Nephron progenitor cell (in vitro differentiated cells): ENCODE results near the gene HCFC1.
A peak's percentile ranks its signal among the peaks of the same experiment; 100 is the strongest.

Source experiments
- DNase-seq: peaks from one replicate; pipeline ENCODE4 v3.0.0; 2021
- H3K27ac Mint-ChIP-seq: 2 replicates; pipeline ENCODE4 v1.8.0; 2021; ENCODE audit warnings: mild to moderate bottlenecking, moderate library complexity, mixed read lengths
- H3K27me3 Mint-ChIP-seq: 2 replicates; pipeline ENCODE4 v1.8.0; 2021; ENCODE audit warnings: mild to moderate bottlenecking, low read depth, mixed read lengths; ENCODE audit not compliant: poor library complexity
- H3K36me3 Mint-ChIP-seq: 2 replicates; pipeline ENCODE4 v1.8.0; 2021; ENCODE audit warnings: low read depth, mixed read lengths
- H3K4me1 Mint-ChIP-seq: 2 replicates; pipeline ENCODE4 v1.8.0; 2021; ENCODE audit warnings: mixed read lengths
- H3K4me3 Mint-ChIP-seq: 2 replicates; pipeline ENCODE4 v1.8.0; 2021; ENCODE audit warnings: mild to moderate bottlenecking, moderate library complexity, mixed read lengths
- H3K9me3 Mint-ChIP-seq: 2 replicates; pipeline ENCODE4 v1.8.0; 2021; ENCODE audit warnings: mild to moderate bottlenecking, moderate library complexity, mixed read lengths
- TF ChIP-seq, protein P1 (sequence below): fragments of 200-600 bp; sonication (generic); IDR thresholded peaks from 2 replicates; pipeline ENCODE4 v1.5.0; 2021; ENCODE audit warnings: antibody characterized with exemption

The HCFC1 gene

DNA sequence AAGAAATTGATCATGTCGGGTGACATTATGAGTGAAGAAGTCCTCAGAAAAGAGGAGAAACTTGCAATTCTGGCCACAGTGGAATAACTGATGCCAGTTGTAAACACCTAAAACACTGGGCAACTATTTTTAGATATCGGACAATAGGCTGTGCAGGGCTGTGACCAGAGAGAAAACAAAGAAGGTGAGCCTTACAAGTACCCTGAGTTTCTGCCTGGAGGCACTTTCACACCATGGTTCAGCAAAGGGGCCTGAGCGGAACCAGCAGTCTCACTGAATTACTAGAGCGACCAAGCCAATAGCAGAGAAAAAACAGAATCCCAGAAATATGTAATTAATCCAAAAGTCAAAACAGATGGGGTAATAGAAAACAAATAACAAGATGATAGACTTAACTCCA is 36.9 kb upstream of the HCFC1 start:
- Mint-ChIP-seq H3K4me1 (peaks cover 37% of the 10 kb centered on the region), H3K9me3 (peaks cover 51% of the 10 kb centered on the region), H3K27ac (no peak overlapping the region), H3K27me3 (no peaks in the 10 kb centered on the region), H3K36me3 (peaks cover 29% of the 10 kb centered on the region), H3K4me3 (no peak overlapping the region)
- DNase-seq, result no peak
- TF ChIP-seq, protein P1, sequence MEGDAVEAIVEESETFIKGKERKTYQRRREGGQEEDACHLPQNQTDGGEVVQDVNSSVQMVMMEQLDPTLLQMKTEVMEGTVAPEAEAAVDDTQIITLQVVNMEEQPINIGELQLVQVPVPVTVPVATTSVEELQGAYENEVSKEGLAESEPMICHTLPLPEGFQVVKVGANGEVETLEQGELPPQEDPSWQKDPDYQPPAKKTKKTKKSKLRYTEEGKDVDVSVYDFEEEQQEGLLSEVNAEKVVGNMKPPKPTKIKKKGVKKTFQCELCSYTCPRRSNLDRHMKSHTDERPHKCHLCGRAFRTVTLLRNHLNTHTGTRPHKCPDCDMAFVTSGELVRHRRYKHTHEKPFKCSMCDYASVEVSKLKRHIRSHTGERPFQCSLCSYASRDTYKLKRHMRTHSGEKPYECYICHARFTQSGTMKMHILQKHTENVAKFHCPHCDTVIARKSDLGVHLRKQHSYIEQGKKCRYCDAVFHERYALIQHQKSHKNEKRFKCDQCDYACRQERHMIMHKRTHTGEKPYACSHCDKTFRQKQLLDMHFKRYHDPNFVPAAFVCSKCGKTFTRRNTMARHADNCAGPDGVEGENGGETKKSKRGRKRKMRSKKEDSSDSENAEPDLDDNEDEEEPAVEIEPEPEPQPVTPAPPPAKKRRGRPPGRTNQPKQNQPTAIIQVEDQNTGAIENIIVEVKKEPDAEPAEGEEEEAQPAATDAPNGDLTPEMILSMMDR, result no peak

DNA sequence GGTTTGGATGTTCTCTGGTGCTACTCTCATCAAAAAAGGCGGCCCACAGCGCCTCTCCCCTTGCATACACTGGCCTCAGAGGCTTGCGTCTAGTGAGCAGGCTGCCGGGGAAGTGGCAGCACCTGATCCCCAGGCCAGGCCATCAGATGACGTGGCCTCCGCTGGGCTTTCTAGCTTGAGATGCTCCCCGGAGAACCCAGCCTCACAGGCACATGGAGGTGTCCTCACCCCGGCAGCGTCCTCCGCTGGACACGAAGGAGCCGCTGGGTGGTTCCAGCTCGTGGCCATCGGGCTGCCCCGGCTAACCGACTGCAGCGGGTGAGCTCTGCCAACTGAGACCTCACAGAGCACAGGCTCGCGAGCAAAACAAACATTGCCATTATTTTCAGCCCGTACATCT is 35.3 kb upstream of the HCFC1 start:
- H3K4me1 Mint-ChIP-seq, result peaks cover 44% of the 10 kb centered on the region
- no peak for DNase-seq
- H3K4me3 Mint-ChIP-seq, result no peak overlapping the region
- no peak overlapping the region for H3K27ac Mint-ChIP-seq
- peaks cover 32% of the 10 kb centered on the region for H3K36me3 Mint-ChIP-seq
- no peaks in the 10 kb centered on the region for H3K27me3 Mint-ChIP-seq
- peaks cover 61% of the 10 kb centered on the region for H3K9me3 Mint-ChIP-seq
- TF ChIP-seq, protein P1, result no peak

DNA sequence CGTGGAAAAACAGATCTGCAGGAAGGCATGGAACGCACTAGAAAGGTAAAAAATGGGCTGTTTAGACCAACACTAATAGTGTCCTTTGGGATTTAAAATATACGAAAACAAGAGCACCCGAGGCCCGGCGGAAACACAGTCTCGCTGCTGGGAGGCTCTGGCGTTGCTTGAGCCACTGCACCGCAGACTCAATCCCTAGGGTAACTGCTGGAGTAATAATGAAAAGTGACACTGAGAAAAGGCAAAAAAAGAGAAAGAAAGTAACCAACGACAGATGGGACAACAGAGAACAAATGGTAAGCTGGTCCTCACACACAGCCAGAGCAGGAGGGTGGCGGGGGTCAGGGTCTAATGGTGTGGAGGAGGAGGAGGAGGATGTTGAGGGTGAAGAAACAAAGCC is 32.7 kb upstream of the HCFC1 start:
- no peak for DNase-seq
- Mint-ChIP-seq H3K4me3 (no peak overlapping the region), H3K27ac (peak overlapping the region; percentile 44), H3K9me3 (peaks cover 72% of the 10 kb centered on the region), H3K4me1 (peaks cover 57% of the 10 kb centered on the region), H3K36me3 (peaks cover 32% of the 10 kb centered on the region), H3K27me3 (no peaks in the 10 kb centered on the region)
- TF ChIP-seq, protein P1, result no peak

DNA sequence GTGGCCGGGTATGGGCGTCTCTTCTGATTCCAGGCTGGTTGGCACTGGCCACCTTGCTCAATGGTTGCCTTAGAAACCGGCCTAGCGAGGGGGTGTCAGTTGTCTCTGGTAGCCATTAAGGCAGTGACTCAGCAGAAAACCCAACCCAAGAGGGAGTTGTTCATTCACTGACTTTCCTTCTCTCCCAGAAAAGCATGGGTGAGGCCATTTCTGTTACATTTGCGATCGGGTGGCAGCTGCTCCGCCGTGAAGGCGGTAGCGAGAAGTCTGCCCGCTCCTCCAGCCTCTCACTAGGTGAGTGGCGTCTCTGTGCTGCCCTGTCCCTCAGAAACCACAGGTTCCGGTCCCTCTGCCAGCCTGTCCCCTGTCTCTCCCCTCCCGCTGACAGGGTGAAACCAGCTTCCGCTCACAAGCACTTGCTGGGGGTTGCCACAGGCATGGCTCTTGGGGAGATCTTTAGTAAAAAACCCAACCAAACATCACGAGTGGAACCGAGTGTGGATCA is 30.6 kb upstream of the HCFC1 start:
- Mint-ChIP-seq H3K36me3 (peaks cover 21% of the 10 kb centered on the region), H3K9me3 (peaks cover 65% of the 10 kb centered on the region), H3K27me3 (no peaks in the 10 kb centered on the region), H3K4me3 (no peak overlapping the region), H3K4me1 (peaks cover 52% of the 10 kb centered on the region), H3K27ac (peak overlapping the region; percentile 98)
- TF ChIP-seq, protein P1, result no peak
- no peak for DNase-seq

DNA sequence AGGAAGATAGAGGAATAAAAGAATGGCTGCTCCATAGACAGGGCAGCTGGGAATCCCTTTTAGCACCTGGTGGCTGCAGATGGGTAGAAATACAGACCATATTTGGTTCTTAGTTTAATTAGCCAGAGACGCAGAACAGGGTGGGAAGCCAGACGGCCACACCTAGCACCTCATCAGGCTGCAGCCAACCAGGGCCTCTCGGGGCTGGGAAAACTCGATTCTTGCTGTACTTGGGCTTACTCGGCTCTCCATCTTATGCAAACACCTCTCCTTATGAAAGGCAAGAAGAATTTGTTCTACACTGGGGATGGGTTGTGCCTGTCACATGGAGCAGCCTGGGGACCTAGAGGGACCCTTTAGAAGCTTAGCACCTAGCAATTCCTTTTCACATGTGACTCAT is 28.4 kb upstream of the HCFC1 start:
- no peak overlapping the region for H3K4me3 Mint-ChIP-seq
- peaks cover 75% of the 10 kb centered on the region for H3K9me3 Mint-ChIP-seq
- H3K36me3 Mint-ChIP-seq, result peaks cover 14% of the 10 kb centered on the region
- H3K27me3 Mint-ChIP-seq, result no peaks in the 10 kb centered on the region
- H3K27ac Mint-ChIP-seq, result peak overlapping the region; percentile 89
- TF ChIP-seq, protein P1, result no peak
- no peak for DNase-seq
- H3K4me1 Mint-ChIP-seq, result peaks cover 46% of the 10 kb centered on the region

DNA sequence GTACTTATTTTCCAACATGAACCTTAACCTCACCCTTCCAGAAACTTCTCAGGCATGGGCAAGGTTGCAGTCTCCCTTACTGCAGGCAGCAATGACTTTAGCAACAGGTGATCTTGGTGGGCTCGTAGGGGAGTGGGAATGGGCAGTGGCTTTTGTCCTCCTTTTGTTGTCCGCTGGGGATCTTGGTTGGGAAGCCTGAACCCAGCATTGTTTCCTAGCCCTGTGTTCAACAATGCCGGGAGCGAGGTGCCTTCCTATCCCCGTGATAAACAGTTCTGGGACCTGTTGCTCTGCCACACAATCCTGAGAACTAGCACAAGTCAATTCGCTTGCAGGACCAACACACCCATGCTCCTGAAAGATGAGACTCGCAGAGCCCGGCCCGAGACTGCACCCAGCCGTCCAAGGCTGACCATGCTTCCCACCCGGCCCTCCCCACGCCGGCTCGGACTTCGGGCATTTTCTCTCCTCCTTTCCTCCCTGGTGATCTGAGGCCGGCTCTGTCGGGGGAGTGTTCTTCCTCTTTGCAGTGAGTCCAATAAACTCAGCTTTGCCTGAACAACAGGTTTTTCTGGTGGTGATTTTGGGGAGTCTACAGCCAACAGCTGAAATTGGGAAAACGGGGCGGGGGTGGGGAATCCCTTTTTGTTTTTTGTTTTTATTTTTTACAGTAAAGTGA is 27.9 kb upstream of the HCFC1 start:
- peaks cover 13% of the 10 kb centered on the region for H3K36me3 Mint-ChIP-seq
- DNase-seq, result no peak
- H3K9me3 Mint-ChIP-seq, result peaks cover 75% of the 10 kb centered on the region
- H3K27ac Mint-ChIP-seq, result peak overlapping the region; percentile 89
- H3K27me3 Mint-ChIP-seq, result no peaks in the 10 kb centered on the region
- H3K4me3 Mint-ChIP-seq, result no peak overlapping the region
- TF ChIP-seq, protein P1, result no peak
- peaks cover 41% of the 10 kb centered on the region for H3K4me1 Mint-ChIP-seq
